ENCODE results near the gene LRRC70.

LRRC70 gene

GRCh38 chr5:62594364-62594984 is 15.9 kb downstream of the LRRC70 start:
- DNase-seq (ENCODE audit: low spot score): no peak
- no peak for TF ChIP-seq CTCF (IDR thresholded peaks at IDR 0.05; ENCODE audit: extremely low read depth, insufficient read depth, missing control alignments)
- in situ Hi-C loops (cut with MboI; ENCODE audit: low pct_unique_long_range_greater_than_20kb, low sequenced_read_pairs, unreplicated experiment): no loop called here

- no peak for TF ChIP-seq CTCF (IDR thresholded peaks at IDR 0.05; ENCODE audit: extremely low read depth, insufficient read depth, missing control alignments)
- no peak for DNase-seq (ENCODE audit: low spot score)
- in situ Hi-C loops (cut with MboI; ENCODE audit: low pct_unique_long_range_greater_than_20kb, low sequenced_read_pairs, unreplicated experiment): no loop called here
These were observed 17.5 kb downstream of the LRRC70 start for GRCh38 chr5:62596096-62596495.

GRCh38 chr5:62596691-62597090 is 18.1 kb downstream of the LRRC70 start:
- TF ChIP-seq CTCF (IDR thresholded peaks at IDR 0.05; ENCODE audit: extremely low read depth, insufficient read depth, missing control alignments): no peak
- in situ Hi-C loops (cut with MboI; ENCODE audit: low pct_unique_long_range_greater_than_20kb, low sequenced_read_pairs, unreplicated experiment): no loop called here
- no peak for DNase-seq (ENCODE audit: low spot score)

GRCh38 chr5:62597314-62597713 is 18.7 kb downstream of the LRRC70 start:
- TF ChIP-seq CTCF (IDR thresholded peaks at IDR 0.05; ENCODE audit: extremely low read depth, insufficient read depth, missing control alignments): no peak
- in situ Hi-C loops (cut with MboI; ENCODE audit: low pct_unique_long_range_greater_than_20kb, low sequenced_read_pairs, unreplicated experiment): no loop called here
- no peak for DNase-seq (ENCODE audit: low spot score)

GRCh38 chr5:62600560-62601252 is 22.1 kb downstream of the LRRC70 start:
- in situ Hi-C loops (cut with MboI; ENCODE audit: low pct_unique_long_range_greater_than_20kb, low sequenced_read_pairs, unreplicated experiment): no loop called here
- no peak for DNase-seq (ENCODE audit: low spot score)
- no peak for TF ChIP-seq CTCF (IDR thresholded peaks at IDR 0.05; ENCODE audit: extremely low read depth, insufficient read depth, missing control alignments)

- no peak for DNase-seq (ENCODE audit: low spot score)
- in situ Hi-C loops (cut with MboI; ENCODE audit: low pct_unique_long_range_greater_than_20kb, low sequenced_read_pairs, unreplicated experiment): no loop called here
- no peak for TF ChIP-seq CTCF (IDR thresholded peaks at IDR 0.05; ENCODE audit: extremely low read depth, insufficient read depth, missing control alignments)
These were observed 25.3 kb downstream of the LRRC70 start for GRCh38 chr5:62603934-62604333.

Data from GM13977 (cell line).